HepG2 (cell line): Measurements from ENCODE around the gene MRNIP. TPM values are rescaled to one million over a fixed set of nuclear protein-coding genes. Genes with fewer than 3 reads are reported as not detected.
A peak's percentile ranks its signal among the peaks of the same experiment; 100 is the strongest.

Source experiments
- AFF4 ChIP-seq: sonication (generic); formaldehyde crosslinking; IDR thresholded peaks from 2 replicates; pipeline ENCODE4 v1.4.0; 2020; ENCODE audit warnings: missing genetic modification reagents
- BHLHE40 ChIP-seq: IDR thresholded peaks from 2 replicates; pipeline ENCODE4 v1.6.1; 2011; ENCODE audit warnings: low read length, improper control_type of control experiment
- BRD4 ChIP-seq: sonication (generic); formaldehyde crosslinking; IDR thresholded peaks from 2 replicates; pipeline ENCODE4 v1.4.0; 2020; ENCODE audit warnings: missing genetic modification reagents
- CCAR2 ChIP-seq: fragments of 200-400 bp; formaldehyde crosslinking; optimal IDR thresholded peaks from 2 replicates; pipeline ENCODE3; 2018; ENCODE audit warnings: low read depth, mild to moderate bottlenecking, low read length, moderate library complexity
- E2F1 ChIP-seq: sonication (generic); formaldehyde crosslinking; IDR thresholded peaks from 2 replicates; pipeline ENCODE4 v1.5.0; 2020; ENCODE audit warnings: missing genetic modification reagents
- FOXA1 ChIP-seq, 2 experiments: fragments of 450-650 bp in 1 of 2; sonication (generic) in 1 of 2; formaldehyde crosslinking in 1 of 2; IDR thresholded peaks; 2 replicates each; pipeline versions ENCODE4 v1.4.0 to v1.6.1; 2016 to 2020; ENCODE audit warnings: missing genetic modification reagents in 1 of 2
- FOXJ3 ChIP-seq: sonication (generic); formaldehyde crosslinking; IDR thresholded peaks from 2 replicates; pipeline ENCODE4 v1.4.0; 2020; ENCODE audit warnings: missing genetic modification reagents, mild to moderate bottlenecking, borderline replicate concordance
- HOXA9 ChIP-seq: sonication (generic); formaldehyde crosslinking; IDR thresholded peaks from 2 replicates; pipeline ENCODE4 v1.8.1; 2022; ENCODE audit warnings: missing genetic modification reagents, mild to moderate bottlenecking, moderate library complexity, borderline replicate concordance
- IRF1 ChIP-seq: sonication (generic); formaldehyde crosslinking; IDR thresholded peaks from 2 replicates; pipeline ENCODE4 v1.4.0; 2020; ENCODE audit warnings: low read depth, mild to moderate bottlenecking, missing genetic modification reagents
- KMT2A ChIP-seq: sonication (generic); formaldehyde crosslinking; IDR thresholded peaks from 2 replicates; pipeline ENCODE4 v1.4.0; 2020; ENCODE audit warnings: missing genetic modification reagents
- MXI1 ChIP-seq: IDR thresholded peaks from 3 replicates; pipeline ENCODE4 v1.6.1; 2012; ENCODE audit warnings: low read depth, low read length, inconsistent platforms, borderline replicate concordance
- NCOA1 ChIP-seq: sonication (generic); formaldehyde crosslinking; IDR thresholded peaks from 2 replicates; pipeline ENCODE4 v1.9.0; 2021; ENCODE audit warnings: missing genetic modification reagents
- POGZ ChIP-seq: sonication (generic); formaldehyde crosslinking; IDR thresholded peaks from 2 replicates; pipeline ENCODE4 v1.4.0; 2020; ENCODE audit warnings: mild to moderate bottlenecking, missing genetic modification reagents
- SIN3B ChIP-seq: fragments of 150-350 bp; IDR thresholded peaks from 2 replicates; pipeline ENCODE4 v1.6.1; 2014; ENCODE audit warnings: low read length
- SRSF1 ChIP-seq: fragments of 200-400 bp; formaldehyde crosslinking; optimal IDR thresholded peaks from 2 replicates; pipeline ENCODE3; 2017; ENCODE audit warnings: mild to moderate bottlenecking, low read depth, low read length, moderate library complexity
- SYNCRIP ChIP-seq: fragments of 200-400 bp; formaldehyde crosslinking; IDR thresholded peaks from 2 replicates; pipeline ENCODE4 v1.6.1; 2018; ENCODE audit warnings: mild to moderate bottlenecking, low read depth, low read length; ENCODE audit not compliant: insufficient read depth
- U2AF1 ChIP-seq: fragments of 200-400 bp; formaldehyde crosslinking; optimal IDR thresholded peaks from 2 replicates; pipeline ENCODE3; 2017; ENCODE audit warnings: mild to moderate bottlenecking, low read depth, low read length
- ZNF18 ChIP-seq: sonication (generic); formaldehyde crosslinking; IDR thresholded peaks from 2 replicates; pipeline ENCODE4 v1.8.0; 2022; ENCODE audit warnings: mild to moderate bottlenecking, missing genetic modification reagents; ENCODE audit not compliant: insufficient replicate concordance
- ZNF234 ChIP-seq: sonication (generic); formaldehyde crosslinking; conservative IDR thresholded peaks from 2 replicates; pipeline ENCODE4 v1.5.1; 2020; ENCODE audit warnings: mild to moderate bottlenecking, missing genetic modification reagents
- ZNF333 ChIP-seq: sonication (generic); formaldehyde crosslinking; IDR thresholded peaks from 2 replicates; pipeline ENCODE4 v1.4.0; 2020; ENCODE audit warnings: mild to moderate bottlenecking, missing genetic modification reagents, borderline replicate concordance
- ZNF775 ChIP-seq: sonication (generic); formaldehyde crosslinking; IDR thresholded peaks from 2 replicates; pipeline ENCODE4 v1.4.0; 2020; ENCODE audit warnings: missing genetic modification reagents, mild to moderate bottlenecking, moderate library complexity, borderline replicate concordance
- polyA plus RNA-seq, 8 experiments: library from polyadenylated mRNA; depleted of rRNA in 3 of 8; stranded (reverse) in 7 of 8; unstranded in 1 of 8; fragments of >200 nt; fragmentation: Illumina TruSeq in 4 of 8; extraction: Trizol in 4 of 8; gene quantifications; 2 replicates each; pipeline versions ENCODE4 v1.2.1 to v1.2.3, GENCODE V29; 2011 to 2016; ENCODE audit warnings: low read depth in 4 of 8, missing spikeins in 1 of 8, mixed read lengths in 1 of 8; ENCODE audit not compliant: insufficient read depth in 1 of 8
- total RNA-seq, 5 experiments: library from RNA; depleted of rRNA; stranded (reverse); fragments of >200 nt; fragmentation: Illumina TruSeq; extraction: Trizol; gene quantifications; 2 replicates each; pipeline ENCODE4 v1.2.3, GENCODE V29; 2016; ENCODE audit warnings: low read depth in 1 of 5
- TF ChIP-seq, protein P1 (sequence below): IDR thresholded peaks from 2 replicates; pipeline ENCODE4 v1.6.1; 2016; ENCODE audit warnings: control low read depth

Gene MRNIP
- total and polyA plus RNA-seq, 2 of the 13 experiments (the other 11 are each of a cell fraction or from before 2014, with no cell fraction given), result 15.5 to 34.1 TPM

GRCh38 chr5:179818746-179819295, 39.8 kb downstream of the MRNIP start (continued):
- TF ChIP-seq FOXA1 (IDR thresholded peaks at IDR 0.05), result 0 out of 2 replicates have a peak, but pooled peaks have one; percentile 13
- TF ChIP-seq FOXA1 (CRISPR knock-in tag; IDR thresholded peaks at IDR 0.05), result peak; percentile 98
- TF ChIP-seq CCAR2, result no peak
- TF ChIP-seq IRF1 (CRISPR knock-in tag), result peak; percentile 20; the same call in 1 of the 2 replicates
- TF ChIP-seq ZNF18 (CRISPR knock-in tag), result no peak
- no peak for TF ChIP-seq NCOA1 (CRISPR knock-in tag)
- no peak; the same call in 1 of the 2 replicates for TF ChIP-seq HOXA9
- TF ChIP-seq BRD4 (CRISPR knock-in tag), result no peak
- TF ChIP-seq BHLHE40, result peak; percentile 68
- TF ChIP-seq E2F1 (CRISPR knock-in tag), result peak; percentile 73; the same call in 1 of the 2 replicates
- TF ChIP-seq KMT2A (CRISPR knock-in tag), result peak; percentile 54
- peak; percentile 50 for TF ChIP-seq U2AF1
- TF ChIP-seq, protein P1, sequence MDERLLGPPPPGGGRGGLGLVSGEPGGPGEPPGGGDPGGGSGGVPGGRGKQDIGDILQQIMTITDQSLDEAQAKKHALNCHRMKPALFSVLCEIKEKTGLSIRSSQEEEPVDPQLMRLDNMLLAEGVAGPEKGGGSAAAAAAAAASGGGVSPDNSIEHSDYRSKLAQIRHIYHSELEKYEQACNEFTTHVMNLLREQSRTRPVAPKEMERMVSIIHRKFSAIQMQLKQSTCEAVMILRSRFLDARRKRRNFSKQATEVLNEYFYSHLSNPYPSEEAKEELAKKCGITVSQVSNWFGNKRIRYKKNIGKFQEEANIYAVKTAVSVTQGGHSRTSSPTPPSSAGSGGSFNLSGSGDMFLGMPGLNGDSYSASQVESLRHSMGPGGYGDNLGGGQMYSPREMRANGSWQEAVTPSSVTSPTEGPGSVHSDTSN (CRISPR knock-in tag), result no peak
- TF ChIP-seq SRSF1, result no peak
- TF ChIP-seq SYNCRIP, result no peak
- 0 out of 2 replicates have a peak, but pooled peaks have one; percentile 14 for TF ChIP-seq AFF4 (CRISPR knock-in tag)
- no peak for TF ChIP-seq ZNF234 (CRISPR knock-in tag)
- no peak for TF ChIP-seq POGZ (CRISPR knock-in tag)
- TF ChIP-seq FOXJ3 (CRISPR knock-in tag), result peak; percentile 89
- no peak for TF ChIP-seq ZNF333 (CRISPR knock-in tag)
- TF ChIP-seq ZNF775, result no peak
- peak; percentile 64; the same call in 2 of the 3 replicates for TF ChIP-seq MXI1
- no peak for TF ChIP-seq SIN3B
